GM19324 (cell line): Measurements from ENCODE around the gene ZNF213.

Experiments
- ATAC-seq: cut with Tn5 transposase; IDR thresholded peaks from one replicate; pipeline ENCODE4 v1.9.1; 2021; ENCODE audit warnings: mild to moderate bottlenecking, moderate library complexity; ENCODE audit not compliant: unreplicated experiment, low FRiP score

The ZNF213 gene

GRCh38 chr16:3145660-3146059 lies 10.8 kb downstream of the ZNF213 start:
- ATAC-seq = no peak

GRCh38 chr16:3147046-3147756 lies 12.4 kb downstream of the ZNF213 start:
- ATAC-seq = no peak

- no peak for ATAC-seq
Measured at GRCh38 chr16:3147757-3148104, 12.9 kb downstream of the ZNF213 start.

- ATAC-seq = no peak
Measured at GRCh38 chr16:3148256-3149192, 13.7 kb downstream of the ZNF213 start.

GRCh38 chr16:3149193-3149530 lies 14.3 kb downstream of the ZNF213 start:
- no peak for ATAC-seq

- ATAC-seq = no peak
Measured at GRCh38 chr16:3149630-3150345, 15.0 kb downstream of the ZNF213 start.

- peak; percentile 83 for ATAC-seq
Measured at GRCh38 chr16:3150346-3151218, 15.8 kb downstream of the ZNF213 start.

- no peak for ATAC-seq
Measured at GRCh38 chr16:3152027-3152276, 17.1 kb downstream of the ZNF213 start.

- ATAC-seq = no peak
Measured at GRCh38 chr16:3152277-3152990, 17.6 kb downstream of the ZNF213 start.

GRCh38 chr16:3152991-3153368 lies 18.2 kb downstream of the ZNF213 start:
- ATAC-seq = no peak

- no peak for ATAC-seq
Measured at GRCh38 chr16:3155181-3155580, 20.4 kb downstream of the ZNF213 start.

GRCh38 chr16:3155972-3156371 lies 21.1 kb downstream of the ZNF213 start:
- no peak for ATAC-seq

GRCh38 chr16:3157229-3158025 lies 22.6 kb downstream of the ZNF213 start:
- no peak for ATAC-seq

- no peak for ATAC-seq
Measured at GRCh38 chr16:3158026-3158509, 23.2 kb downstream of the ZNF213 start.

GRCh38 chr16:3158510-3159314 lies 23.9 kb downstream of the ZNF213 start:
- peak; percentile 55 for ATAC-seq

- ATAC-seq = no peak
Measured at GRCh38 chr16:3161235-3162018, 26.6 kb downstream of the ZNF213 start.
